ENCODE data around the gene FZD10.

Gene FZD10

GRCh38 chr12:130155416-130156073 is 6.7 kb upstream of the FZD10 start:
- DNase-seq = no peak

- no peak for DNase-seq
Observed at GRCh38 chr12:130156652-130157275, 5.5 kb upstream of the FZD10 start.

- DNase-seq = no peak
Observed at GRCh38 chr12:130157998-130158753, 4.1 kb upstream of the FZD10 start.

GRCh38 chr12:130158754-130159059 is 3.6 kb upstream of the FZD10 start:
- DNase-seq = no peak

GRCh38 chr12:130160306-130160705 is 2.0 kb upstream of the FZD10 start:
- no peak for DNase-seq

- no peak for DNase-seq
Observed at GRCh38 chr12:130160711-130161231, 1.5 kb upstream of the FZD10 start.

- no peak for DNase-seq
Observed at GRCh38 chr12:130161261-130162243, 712 bp upstream of the FZD10 start.

GRCh38 chr12:130162745-130163460 is 639 bp downstream of the FZD10 start:
- DNase-seq = no peak

GRCh38 chr12:130163461-130164215 is 1.4 kb downstream of the FZD10 start:
- DNase-seq = no peak

GRCh38 chr12:130164216-130164542 is 1.9 kb downstream of the FZD10 start:
- no peak for DNase-seq

- no peak for DNase-seq
Observed at GRCh38 chr12:130164936-130165335, 2.7 kb downstream of the FZD10 start.

GRCh38 chr12:130166306-130166705 is 4.0 kb downstream of the FZD10 start:
- DNase-seq = no peak

- DNase-seq = no peak
Observed at GRCh38 chr12:130167537-130167936, 5.3 kb downstream of the FZD10 start.

- DNase-seq = no peak
Observed at GRCh38 chr12:130169256-130169655, 7.0 kb downstream of the FZD10 start.

- no peak for DNase-seq
Observed at GRCh38 chr12:130169924-130170323, 7.7 kb downstream of the FZD10 start.

- no peak for DNase-seq
Observed at GRCh38 chr12:130170611-130171010, 8.3 kb downstream of the FZD10 start.

GRCh38 chr12:130177635-130178242 is 15.5 kb downstream of the FZD10 start:
- no peak for DNase-seq

- DNase-seq = no peak
Observed at GRCh38 chr12:130178282-130178681, 16.0 kb downstream of the FZD10 start.

GRCh38 chr12:130179191-130179590 is 16.9 kb downstream of the FZD10 start:
- no peak for DNase-seq

GRCh38 chr12:130179621-130180020 is 17.4 kb downstream of the FZD10 start:
- no peak for DNase-seq

GRCh38 chr12:130181211-130181610 is 18.9 kb downstream of the FZD10 start:
- no peak for DNase-seq
